Cardiac muscle cell (in vitro differentiated cells and primary cell): ENCODE data around the gene CIAO2A. TPM values are rescaled to one million over a fixed set of nuclear protein-coding genes. Genes with fewer than 3 reads are reported as not detected.
A peak's percentile ranks its signal among the peaks of the same experiment; 100 is the strongest.
"Not testable (repeated sequence)": the region's sequence is repeated elsewhere in the genome, so short reads cannot be mapped to it uniquely, and the experiment has no call there.

Experiments
- DNase-seq, 2 donors: peaks; one replicate each; pipeline versions ENCODE4 v3.0.0 to v3.0.0-alpha.2; 2010 to 2017; ENCODE audit warnings: low read depth in 1 of 2, low spot score in 1 of 2
- H3K27ac ChIP-seq: fragments of 200-600 bp; sonication (generic); 2 replicates; pipeline ENCODE4 v1.5.1; 2016
- H3K27me3 ChIP-seq: fragments of 200-600 bp; sonication (generic); 2 replicates; pipeline ENCODE4 v1.6.0; 2016; ENCODE audit warnings: control low read depth
- H3K36me3 ChIP-seq: fragments of 200-600 bp; sonication (generic); 2 replicates; pipeline ENCODE4 v1.5.1; 2016; ENCODE audit warnings: control low read depth
- H3K4me1 ChIP-seq: fragments of 200-600 bp; sonication (generic); 2 replicates; pipeline ENCODE4 v1.8.1; 2017; ENCODE audit warnings: low read depth, mild to moderate bottlenecking, mixed run types
- H3K4me3 ChIP-seq: fragments of 200-600 bp; sonication (generic); 2 replicates; pipeline ENCODE4 v1.5.1; 2016; ENCODE audit warnings: mild to moderate bottlenecking
- H3K9me3 ChIP-seq: fragments of 200-600 bp; sonication (generic); 2 replicates; pipeline ENCODE4 v1.5.1; 2017; ENCODE audit warnings: low read depth, mild to moderate bottlenecking, control low read depth
- polyA plus RNA-seq: library from polyadenylated mRNA; unstranded; fragments of >200 nt; fragmentation: Nextera tagmentation; extraction: Ambion mirVana; gene quantifications from 2 replicates; pipeline ENCODE4 v1.2.1, GENCODE V29; 2016
- total RNA-seq: library from RNA; depleted of rRNA; stranded (reverse); fragments of >200 nt; gene quantifications from 2 replicates; pipeline ENCODE4 v1.2.3, GENCODE V29; 2016
- TF ChIP-seq, protein P1 (sequence below): IDR thresholded peaks from 2 replicates; pipeline ENCODE4 v1.5.1; 2012; ENCODE audit warnings: low read depth, mild to moderate bottlenecking, low read length

Gene CIAO2A
- total and polyA plus RNA-seq, 2 experiments from 2014 or later, result 115 to 181 TPM

GRCh38 chr15:64067564-64068030, 26.0 kb downstream of the CIAO2A start:
- H3K4me1 ChIP-seq, result no peaks in the 10 kb centered on the region
- TF ChIP-seq, protein P1, sequence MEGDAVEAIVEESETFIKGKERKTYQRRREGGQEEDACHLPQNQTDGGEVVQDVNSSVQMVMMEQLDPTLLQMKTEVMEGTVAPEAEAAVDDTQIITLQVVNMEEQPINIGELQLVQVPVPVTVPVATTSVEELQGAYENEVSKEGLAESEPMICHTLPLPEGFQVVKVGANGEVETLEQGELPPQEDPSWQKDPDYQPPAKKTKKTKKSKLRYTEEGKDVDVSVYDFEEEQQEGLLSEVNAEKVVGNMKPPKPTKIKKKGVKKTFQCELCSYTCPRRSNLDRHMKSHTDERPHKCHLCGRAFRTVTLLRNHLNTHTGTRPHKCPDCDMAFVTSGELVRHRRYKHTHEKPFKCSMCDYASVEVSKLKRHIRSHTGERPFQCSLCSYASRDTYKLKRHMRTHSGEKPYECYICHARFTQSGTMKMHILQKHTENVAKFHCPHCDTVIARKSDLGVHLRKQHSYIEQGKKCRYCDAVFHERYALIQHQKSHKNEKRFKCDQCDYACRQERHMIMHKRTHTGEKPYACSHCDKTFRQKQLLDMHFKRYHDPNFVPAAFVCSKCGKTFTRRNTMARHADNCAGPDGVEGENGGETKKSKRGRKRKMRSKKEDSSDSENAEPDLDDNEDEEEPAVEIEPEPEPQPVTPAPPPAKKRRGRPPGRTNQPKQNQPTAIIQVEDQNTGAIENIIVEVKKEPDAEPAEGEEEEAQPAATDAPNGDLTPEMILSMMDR, result peak; percentile 74
- no peak overlapping the region for H3K4me3 ChIP-seq
- peak; percentile 66 to 75 for DNase-seq
- H3K9me3 ChIP-seq, result no peaks in the 10 kb centered on the region
- no peak overlapping the region for H3K27ac ChIP-seq
- no peaks in the 10 kb centered on the region for H3K27me3 ChIP-seq
- peaks cover 11% of the 10 kb centered on the region for H3K36me3 ChIP-seq

GRCh38 chr15:64066451-64066850, 27.2 kb downstream of the CIAO2A start:
- DNase-seq, result no peak
- Histone ChIP-seq H3K9me3 (no peaks in the 10 kb centered on the region), H3K4me3 (no peak overlapping the region), H3K27me3 (no peaks in the 10 kb centered on the region), H3K27ac (no peak overlapping the region), H3K36me3 (peaks cover under 1% of the 10 kb centered on the region), H3K4me1 (no peaks in the 10 kb centered on the region)
- TF ChIP-seq, protein P1, result no peak

DNA sequence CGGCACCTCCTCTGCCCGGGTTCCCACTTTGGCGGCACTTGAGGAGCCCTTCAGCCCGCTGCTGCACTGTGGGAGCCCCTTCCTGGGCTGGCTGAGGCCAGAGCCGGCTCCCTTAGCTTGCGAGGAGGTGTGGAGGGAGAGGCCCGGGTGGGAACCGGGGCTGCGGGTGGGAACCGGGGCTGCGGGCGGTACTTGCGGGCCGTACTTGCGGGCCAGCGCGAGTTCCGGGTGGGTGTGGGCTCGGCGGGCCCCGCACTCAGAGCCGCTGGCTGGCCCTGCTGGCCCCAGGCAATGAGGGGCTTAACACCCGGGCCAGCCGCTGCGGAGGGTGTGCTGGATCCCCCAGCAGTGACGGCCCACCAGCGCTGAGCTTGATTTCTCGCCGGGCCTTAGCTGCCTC, 32.9 kb downstream of the CIAO2A start:
- TF ChIP-seq, protein P1, result no peak

DNA sequence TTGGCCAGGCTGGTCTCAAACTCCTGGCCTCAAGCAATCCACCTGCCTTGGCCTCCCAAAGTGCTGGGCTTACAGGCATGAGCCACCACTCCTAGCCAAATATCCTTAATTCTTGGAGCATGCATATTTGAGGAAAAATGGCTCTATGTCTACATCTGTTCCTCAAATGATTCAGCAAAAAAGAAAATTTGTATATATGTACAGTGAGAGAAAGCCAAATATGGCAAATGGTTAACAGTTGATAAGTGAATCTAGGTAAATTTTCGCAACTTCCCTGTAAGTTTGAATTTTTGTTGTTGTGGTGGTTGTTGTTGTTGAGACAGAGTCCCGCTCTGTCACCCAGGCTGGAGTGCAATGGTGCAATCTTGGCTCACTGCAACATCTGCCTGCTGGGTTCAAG, 34.5 kb downstream of the CIAO2A start:
- DNase-seq, H3K9me3 ChIP-seq, H3K4me3 ChIP-seq, H3K4me1 ChIP-seq, H3K27ac ChIP-seq, H3K36me3 ChIP-seq, H3K27me3 ChIP-seq: not testable (repeated sequence)

More for the DNA sequence above, 32.9 kb downstream of the CIAO2A start:
- DNase-seq, result no peak
- H3K4me1 ChIP-seq, result no peaks in the 10 kb centered on the region
- H3K27ac ChIP-seq, result no peak overlapping the region
- H3K36me3 ChIP-seq, result no peaks in the 10 kb centered on the region
- H3K27me3 ChIP-seq, result no peaks in the 10 kb centered on the region
- no peaks in the 10 kb centered on the region for H3K9me3 ChIP-seq
- no peak overlapping the region for H3K4me3 ChIP-seq

- Histone ChIP-seq H3K9me3 (no peaks in the 10 kb centered on the region), H3K36me3 (no peaks in the 10 kb centered on the region), H3K27ac (no peak overlapping the region), H3K4me1 (no peaks in the 10 kb centered on the region), H3K4me3 (no peak overlapping the region), H3K27me3 (no peaks in the 10 kb centered on the region)
- TF ChIP-seq, protein P1, result no peak
- no peak for DNase-seq
These were observed 35.4 kb downstream of the CIAO2A start for GRCh38 chr15:64058279-64058678.

DNA sequence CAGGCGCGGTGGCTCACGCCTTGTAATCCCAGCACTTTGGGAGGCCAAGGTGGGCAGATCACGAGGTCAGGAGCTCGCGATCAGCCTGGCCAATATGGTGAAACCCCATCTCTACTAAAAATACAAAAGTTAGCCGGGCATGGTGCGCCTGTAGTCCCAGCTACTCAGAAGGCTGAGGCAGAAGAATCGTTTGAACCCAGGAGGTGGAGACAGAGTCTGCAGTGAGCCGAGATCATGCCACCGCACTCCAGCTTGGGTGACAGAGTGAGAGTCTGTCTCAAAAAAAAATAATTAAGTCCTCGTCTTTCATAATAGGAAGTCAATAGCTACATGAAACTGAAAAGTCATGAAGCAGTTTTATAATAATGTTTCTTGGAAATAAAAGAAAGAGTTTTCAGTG, 40.0 kb downstream of the CIAO2A start:
- H3K4me3 ChIP-seq, H3K27ac ChIP-seq, H3K9me3 ChIP-seq, H3K4me1 ChIP-seq, H3K36me3 ChIP-seq, H3K27me3 ChIP-seq, DNase-seq: not testable (repeated sequence)
